IPS-18c (cell line): ENCODE data around the gene SLC35B1.

Experiments used
- H3K4me3 ChIP-seq: 2 replicates; pipeline ENCODE4 v1.7.0; 2013; ENCODE audit warnings: low read depth, mild to moderate bottlenecking, low read length, moderate library complexity; ENCODE audit not compliant: insufficient read depth
- H3K9me3 ChIP-seq: one replicate; pipeline ENCODE4 v1.6.1; 2013; ENCODE audit warnings: mild to moderate bottlenecking, low read length, moderate library complexity; ENCODE audit not compliant: control insufficient read depth, insufficient read depth

The SLC35B1 gene

DNA sequence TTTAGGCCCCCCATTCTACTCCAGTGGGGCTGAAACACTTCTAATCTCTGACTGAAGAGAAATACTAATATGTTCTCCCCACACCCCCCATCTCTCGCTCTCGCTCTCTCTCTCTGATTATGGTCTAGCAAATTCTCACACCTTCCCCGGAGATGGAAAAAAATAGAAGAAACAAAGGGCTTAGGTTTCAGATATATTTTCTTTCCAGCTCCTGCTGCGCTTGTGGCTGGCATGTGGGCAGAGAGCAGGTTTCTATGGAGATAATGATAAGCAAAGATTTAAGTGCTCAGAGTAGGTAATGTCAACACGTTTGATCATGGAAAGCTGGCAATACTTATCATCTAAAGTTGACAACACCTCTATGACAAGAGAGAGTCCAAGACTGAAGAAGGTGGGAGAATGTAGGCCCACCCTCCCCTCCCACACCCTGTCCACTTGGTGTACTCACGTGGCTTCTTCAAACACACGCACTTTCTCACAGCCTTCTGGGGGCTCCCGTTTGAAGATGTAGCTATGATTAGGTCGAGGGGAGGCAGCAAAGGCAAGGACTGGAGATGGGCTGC lies 8.0 kb upstream of the SLC35B1 start:
- Histone ChIP-seq H3K9me3 (peaks cover 2% of the 10 kb centered on the region), H3K4me3 (no peak overlapping the region)

DNA sequence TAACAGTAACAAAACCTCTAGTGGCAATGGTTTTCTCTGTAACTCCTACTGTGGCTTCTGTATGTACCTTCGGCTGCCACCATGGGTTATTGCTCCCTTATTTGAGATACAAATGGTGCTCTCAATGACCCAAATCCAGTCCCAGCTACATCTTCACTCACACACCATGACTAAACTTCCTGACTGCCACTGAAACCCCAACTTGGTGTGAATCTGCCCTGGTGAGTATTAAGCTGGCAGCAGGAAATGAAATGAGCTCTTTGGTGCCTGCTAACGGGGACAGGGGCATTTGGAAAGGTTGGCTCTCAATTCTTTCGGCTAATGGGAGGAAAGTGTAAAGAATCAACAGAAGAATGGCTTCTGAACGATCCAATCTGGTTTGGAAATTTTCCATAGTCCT lies 7.5 kb upstream of the SLC35B1 start:
- peaks cover 2% of the 10 kb centered on the region for H3K9me3 ChIP-seq
- H3K4me3 ChIP-seq = no peak overlapping the region

DNA sequence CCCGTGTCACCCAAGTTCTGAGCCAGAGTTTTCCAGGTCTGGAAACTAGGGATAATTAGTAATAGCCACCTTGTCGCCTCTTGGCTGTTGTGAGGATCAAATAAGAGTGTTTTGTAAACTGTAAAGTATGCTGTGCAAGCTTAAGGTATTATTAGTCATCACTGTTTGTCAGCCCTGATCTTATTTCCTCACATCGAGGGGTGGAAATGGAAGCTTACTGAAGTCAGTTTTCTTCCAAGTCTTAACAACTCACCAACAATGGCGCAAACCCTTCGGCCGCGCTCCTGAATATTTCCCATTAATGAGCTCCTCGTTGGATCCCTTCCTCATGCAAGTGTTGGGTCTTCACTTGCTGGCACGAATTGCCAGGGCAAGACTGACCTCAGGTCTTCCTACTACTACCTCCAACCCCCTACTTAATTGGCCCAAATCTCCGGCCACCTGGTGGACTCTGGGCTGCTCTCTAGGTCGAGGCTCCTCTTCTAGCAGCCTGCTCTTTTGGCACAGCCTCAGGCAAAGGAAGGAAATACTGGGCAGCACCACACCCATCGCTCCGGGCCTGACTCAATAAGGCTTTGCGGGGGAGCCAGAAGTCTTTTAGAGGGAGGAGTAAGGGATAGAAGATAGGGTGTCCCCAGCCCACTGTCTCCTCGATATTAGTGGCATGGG lies 885 bp upstream of the SLC35B1 start:
- peaks cover 2% of the 10 kb centered on the region for H3K9me3 ChIP-seq
- no peak overlapping the region for H3K4me3 ChIP-seq

DNA sequence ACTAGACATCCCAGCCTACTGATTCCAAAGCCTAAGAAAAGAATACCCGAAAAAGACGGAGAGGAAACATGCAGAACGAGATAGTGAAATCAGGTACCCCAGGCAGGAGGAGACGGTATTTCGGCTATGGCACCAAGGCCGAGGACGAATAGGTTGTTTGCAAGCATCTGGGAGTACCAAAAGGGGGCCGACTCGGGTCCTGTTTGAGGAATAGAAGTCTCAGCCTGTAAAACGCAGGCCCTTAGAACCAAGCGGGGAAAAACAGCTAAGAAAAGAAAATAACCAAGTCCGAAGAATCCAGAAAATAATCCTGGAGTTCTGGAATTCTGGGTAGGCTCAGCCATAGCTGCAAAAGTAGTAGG lies 537 bp downstream of the SLC35B1 start:
- peak overlapping the region; percentile 85 for H3K4me3 ChIP-seq

GRCh38 chr17:49705254-49705653 lies 2.5 kb downstream of the SLC35B1 start:
- Histone ChIP-seq H3K4me3 (no peak overlapping the region), H3K9me3 (no peaks in the 10 kb centered on the region)

More for the DNA sequence above, 537 bp downstream of the SLC35B1 start:
- H3K9me3 ChIP-seq = no peaks in the 10 kb centered on the region

DNA sequence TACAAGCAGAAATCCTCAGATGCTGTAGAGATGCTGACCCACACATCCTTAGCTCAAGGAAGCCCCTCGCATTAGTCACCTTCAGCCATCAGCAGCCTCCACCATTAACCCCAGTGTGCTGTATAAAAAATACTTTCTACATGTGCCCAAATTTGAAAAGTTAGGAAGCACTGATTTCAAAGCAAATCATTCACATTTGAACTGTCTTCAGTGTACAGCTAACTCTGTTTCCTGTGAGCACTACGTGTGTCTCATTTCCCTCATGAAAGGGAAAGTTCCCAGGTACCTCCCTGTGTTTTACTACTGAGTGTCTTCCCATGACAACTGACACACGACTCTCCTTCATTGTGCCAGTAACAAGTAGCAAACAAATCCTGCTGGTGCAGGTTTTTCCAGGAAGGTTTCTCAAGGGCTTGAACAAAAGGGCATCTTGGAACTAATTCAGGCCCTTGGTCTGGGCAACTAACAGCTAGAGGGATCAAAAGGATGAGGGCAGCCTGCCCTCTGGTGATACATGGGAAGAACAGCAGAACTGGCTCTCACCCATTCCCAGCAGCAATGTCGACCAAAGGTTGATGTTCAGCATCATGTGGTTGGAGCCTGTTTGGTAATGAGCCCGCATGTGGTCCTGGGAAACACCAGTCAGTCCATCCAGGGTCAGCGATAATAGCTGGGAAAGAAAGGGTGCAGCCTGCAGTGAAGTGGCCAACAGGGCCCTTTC lies 4.0 kb downstream of the SLC35B1 start:
- no peaks in the 10 kb centered on the region for H3K9me3 ChIP-seq
- H3K4me3 ChIP-seq = no peak overlapping the region

DNA sequence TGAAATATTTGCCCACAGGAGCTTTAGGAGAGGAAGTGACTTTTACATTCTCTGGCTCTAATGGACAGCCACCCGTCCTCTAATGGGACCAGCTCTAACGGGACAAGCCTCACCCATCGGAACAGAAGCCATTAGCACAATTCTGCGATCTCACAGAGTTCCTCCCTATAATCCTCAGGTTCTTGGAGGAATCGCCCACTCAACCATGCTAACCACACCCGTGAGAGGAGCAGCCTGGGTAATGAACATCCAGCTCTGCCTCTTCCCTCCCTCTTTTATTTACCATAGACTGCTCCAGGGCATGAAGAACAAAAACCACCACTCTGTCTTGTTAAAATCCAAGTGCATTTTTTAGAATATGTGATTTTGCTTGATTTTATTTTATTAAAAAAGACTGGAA lies 6.8 kb downstream of the SLC35B1 start:
- no peaks in the 10 kb centered on the region for H3K9me3 ChIP-seq
- no peak overlapping the region for H3K4me3 ChIP-seq

DNA sequence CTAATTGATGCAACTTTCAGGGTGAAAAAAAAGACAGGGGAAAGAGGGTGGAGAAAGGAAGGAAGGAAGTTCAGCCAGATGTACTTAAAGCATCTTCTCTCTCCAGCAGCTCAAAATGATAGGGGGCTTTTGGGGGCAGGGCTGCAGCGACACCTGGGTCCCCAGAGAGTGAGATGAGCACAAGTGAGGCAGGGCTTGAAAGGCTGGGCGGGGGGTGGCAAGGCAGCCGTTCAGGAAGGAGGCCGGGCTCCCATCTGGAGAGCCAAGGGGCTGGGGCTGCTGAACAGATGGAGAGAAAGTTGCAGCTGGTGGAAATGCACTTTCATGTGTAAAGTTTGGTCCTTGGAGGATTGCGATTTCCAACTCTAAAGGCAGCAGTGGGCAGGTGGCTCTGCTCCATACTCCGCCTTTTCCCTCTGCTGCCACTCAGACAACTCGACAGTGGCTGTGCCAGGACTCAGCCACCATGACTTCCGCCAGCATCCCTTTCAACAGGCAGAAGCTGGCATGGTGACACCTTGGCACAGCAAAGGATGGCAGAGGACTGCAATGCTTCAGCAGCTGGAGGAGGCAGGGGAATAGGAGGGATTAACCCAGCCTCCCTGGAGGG lies 7.7 kb downstream of the SLC35B1 start:
- no peak overlapping the region for H3K4me3 ChIP-seq
- H3K9me3 ChIP-seq = no peaks in the 10 kb centered on the region

- H3K4me3 ChIP-seq = no peak overlapping the region
- H3K9me3 ChIP-seq = no peaks in the 10 kb centered on the region
Measured at GRCh38 chr17:49698005-49698404, 9.8 kb downstream of the SLC35B1 start.

GRCh38 chr17:49696233-49696761 lies 11.5 kb downstream of the SLC35B1 start:
- Histone ChIP-seq H3K4me3 (no peak overlapping the region), H3K9me3 (no peaks in the 10 kb centered on the region)

- H3K9me3 ChIP-seq = no peaks in the 10 kb centered on the region
Measured at GRCh38 chr17:49695698-49696232, 12.0 kb downstream of the SLC35B1 start.

DNA sequence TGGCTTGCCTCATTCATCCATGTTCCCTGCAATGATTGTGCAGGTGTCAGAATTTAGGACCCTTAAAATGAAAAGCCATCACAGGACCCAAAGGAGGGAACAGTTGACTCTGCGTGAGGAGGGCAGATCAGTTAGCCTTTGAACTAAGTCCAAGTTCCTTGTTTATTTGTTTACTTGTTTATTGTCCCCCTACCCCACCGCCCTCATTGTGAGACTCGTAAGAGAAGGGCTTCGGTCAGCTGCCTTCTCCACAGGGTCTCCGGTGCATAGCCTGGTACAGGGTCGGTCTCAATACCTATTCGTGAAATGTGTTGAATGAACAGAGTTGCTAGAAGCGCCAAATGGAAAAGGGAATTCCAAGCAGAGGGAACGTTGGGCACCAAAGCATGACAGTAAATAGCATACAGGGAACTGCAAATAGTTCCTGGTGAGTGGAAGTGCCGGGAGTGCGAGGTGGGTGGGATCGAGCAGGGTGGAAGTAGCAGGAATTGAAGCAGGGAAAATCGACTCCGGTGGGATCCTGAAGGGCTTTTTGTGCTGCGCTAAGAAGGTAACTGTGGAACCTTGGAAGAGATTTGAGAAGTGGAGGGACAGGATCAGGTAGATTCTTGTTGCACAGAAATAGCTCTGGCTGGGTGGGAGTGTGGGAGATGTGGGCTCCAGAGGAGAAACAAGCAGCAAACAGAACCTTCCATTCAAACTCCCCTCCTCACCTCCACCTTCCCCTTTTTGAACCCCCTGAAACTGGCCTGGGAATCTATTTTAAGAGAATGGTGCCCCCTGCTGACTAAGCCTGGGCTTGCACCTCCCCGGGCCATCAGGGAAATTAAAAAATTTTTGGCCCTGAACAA lies 12.7 kb downstream of the SLC35B1 start:
- Histone ChIP-seq H3K9me3 (no peaks in the 10 kb centered on the region), H3K4me3 (no peak overlapping the region)

More at GRCh38 chr17:49695698-49696232, 12.0 kb downstream of the SLC35B1 start:
- H3K4me3 ChIP-seq = no peak overlapping the region

- no peak overlapping the region for H3K4me3 ChIP-seq
Measured at GRCh38 chr17:49692751-49693150, 15.0 kb downstream of the SLC35B1 start.

DNA sequence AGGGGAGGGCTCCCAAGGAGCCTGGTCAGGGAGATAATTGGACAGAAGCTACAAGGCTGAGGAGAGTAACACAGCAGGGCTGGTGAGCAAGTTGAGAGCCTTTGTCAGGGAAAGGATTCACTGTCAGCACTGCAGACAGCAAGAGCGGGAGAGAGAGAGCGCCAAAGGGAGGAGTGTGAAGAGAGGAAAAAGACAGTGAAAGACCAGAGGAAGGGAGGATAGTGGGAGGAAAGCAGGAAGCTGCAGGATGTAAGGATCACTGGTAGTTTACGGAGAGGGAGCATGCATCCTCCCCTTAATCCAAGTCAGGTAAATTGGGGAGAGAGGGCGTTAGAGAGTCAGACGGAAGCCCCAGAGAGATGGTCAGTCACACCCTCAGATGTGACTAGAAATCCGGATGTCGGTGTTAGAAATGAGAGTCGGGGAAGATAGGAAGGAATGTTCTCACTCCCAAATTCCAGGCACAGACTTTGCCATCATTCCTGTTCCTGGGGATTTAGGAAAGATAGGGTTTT lies 16.0 kb downstream of the SLC35B1 start:
- Histone ChIP-seq H3K4me3 (no peak overlapping the region), H3K9me3 (no peaks in the 10 kb centered on the region)

More at GRCh38 chr17:49692751-49693150, 15.0 kb downstream of the SLC35B1 start:
- no peaks in the 10 kb centered on the region for H3K9me3 ChIP-seq

- H3K4me3 ChIP-seq = no peak overlapping the region
- H3K9me3 ChIP-seq = no peaks in the 10 kb centered on the region
Measured at GRCh38 chr17:49691086-49691676, 16.6 kb downstream of the SLC35B1 start.

GRCh38 chr17:49690256-49690655 lies 17.5 kb downstream of the SLC35B1 start:
- no peak overlapping the region for H3K4me3 ChIP-seq
- H3K9me3 ChIP-seq = no peaks in the 10 kb centered on the region
